Measurements from ENCODE around the gene STK10. TPM values are rescaled to one million over a fixed set of nuclear protein-coding genes. Genes with fewer than 3 reads are reported as not detected.
"Not testable (repeated sequence)": the region's sequence is repeated elsewhere in the genome, so short reads cannot be mapped to it uniquely, and the experiment has no call there.

Gene STK10
- total RNA-seq, 1 experiment from 2014 or later: 14.5 TPM

DNA sequence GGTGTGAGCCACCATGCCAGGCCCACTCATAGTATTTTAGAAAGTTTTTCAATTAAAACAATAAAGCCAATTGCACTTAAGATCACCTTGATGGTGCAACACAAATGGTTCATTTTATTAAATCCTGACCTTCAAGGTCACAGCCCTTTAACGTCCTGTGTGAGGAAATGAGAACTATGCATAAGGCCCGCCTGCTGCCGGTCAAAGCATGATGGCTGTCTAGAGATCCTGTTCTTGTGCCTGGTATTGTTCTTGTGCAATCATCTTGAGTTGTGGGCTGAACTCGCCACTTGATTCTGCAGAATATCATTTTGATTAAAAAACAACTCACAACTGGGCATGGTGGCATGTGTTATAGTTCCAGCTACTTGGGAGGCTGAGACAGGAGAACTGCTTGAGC, 137.9 kb downstream of the STK10 start:
- H3K36me3 ChIP-seq: peaks cover 6% of the 10 kb centered on the region
- no peak overlapping the region for H3K27ac ChIP-seq
- no peak overlapping the region for H3K4me3 ChIP-seq
- H3K27me3 ChIP-seq: no peaks in the 10 kb centered on the region
- H3K4me1 ChIP-seq: no peaks in the 10 kb centered on the region
- no peak for DNase-seq
- 0 out of 2 replicates have a peak, but pooled peaks cover 3% of the 10 kb centered on the region for H3K9me3 ChIP-seq (replicated peaks)

- peaks cover 6% of the 10 kb centered on the region for H3K36me3 ChIP-seq
- H3K27ac ChIP-seq: no peak overlapping the region
- no peaks in the 10 kb centered on the region for H3K4me1 ChIP-seq
- H3K9me3 ChIP-seq (replicated peaks): 0 out of 2 replicates have a peak, but pooled peaks cover 3% of the 10 kb centered on the region
- no peaks in the 10 kb centered on the region for H3K27me3 ChIP-seq
- H3K4me3 ChIP-seq: no peak overlapping the region
- no peak for DNase-seq
Measured at GRCh38 chr5:172049226-172049796, 138.7 kb downstream of the STK10 start.

- H3K4me3 ChIP-seq: no peak overlapping the region
- no peak for DNase-seq
- H3K27me3 ChIP-seq: no peaks in the 10 kb centered on the region
- H3K4me1 ChIP-seq: no peaks in the 10 kb centered on the region
- H3K9me3 ChIP-seq (replicated peaks): 0 out of 2 replicates have a peak, but pooled peaks cover 3% of the 10 kb centered on the region
- peaks cover 6% of the 10 kb centered on the region for H3K36me3 ChIP-seq
- H3K27ac ChIP-seq: no peak overlapping the region
Measured at GRCh38 chr5:172048539-172049101, 139.4 kb downstream of the STK10 start.

- Histone ChIP-seq H3K4me3 (no peak overlapping the region), H3K9me3 (replicated peaks) (0 out of 2 replicates have a peak, but pooled peaks cover 3% of the 10 kb centered on the region), H3K36me3 (peaks cover 6% of the 10 kb centered on the region), H3K27ac (no peak overlapping the region), H3K27me3 (no peaks in the 10 kb centered on the region), H3K4me1 (no peaks in the 10 kb centered on the region)
- no peak for DNase-seq
Measured at GRCh38 chr5:172048170-172048422, 139.9 kb downstream of the STK10 start.

DNA sequence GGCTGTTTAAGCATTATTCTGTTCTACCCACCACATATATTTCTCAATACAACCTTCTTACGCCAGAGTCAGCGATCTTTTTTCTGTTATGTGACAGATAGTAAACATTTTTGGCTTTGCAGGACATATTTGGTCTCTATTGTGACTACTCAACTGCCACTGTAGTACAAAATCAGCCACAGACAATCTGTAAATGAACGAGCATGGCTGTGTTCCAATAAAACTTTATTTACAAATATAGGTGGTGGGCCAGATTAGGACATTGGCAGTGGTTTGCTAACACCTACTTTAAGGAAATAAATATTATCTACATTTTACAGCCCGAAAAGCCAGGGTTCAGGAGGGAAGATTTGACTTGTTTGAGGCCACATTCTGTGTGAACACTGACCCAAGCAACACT, 141.4 kb downstream of the STK10 start:
- Histone ChIP-seq H3K4me1 (no peaks in the 10 kb centered on the region), H3K4me3 (no peak overlapping the region), H3K27me3 (no peaks in the 10 kb centered on the region), H3K9me3 (replicated peaks) (0 out of 2 replicates have a peak, but pooled peaks cover 3% of the 10 kb centered on the region), H3K27ac (no peak overlapping the region), H3K36me3 (peaks cover 6% of the 10 kb centered on the region)
- DNase-seq: no peak

DNA sequence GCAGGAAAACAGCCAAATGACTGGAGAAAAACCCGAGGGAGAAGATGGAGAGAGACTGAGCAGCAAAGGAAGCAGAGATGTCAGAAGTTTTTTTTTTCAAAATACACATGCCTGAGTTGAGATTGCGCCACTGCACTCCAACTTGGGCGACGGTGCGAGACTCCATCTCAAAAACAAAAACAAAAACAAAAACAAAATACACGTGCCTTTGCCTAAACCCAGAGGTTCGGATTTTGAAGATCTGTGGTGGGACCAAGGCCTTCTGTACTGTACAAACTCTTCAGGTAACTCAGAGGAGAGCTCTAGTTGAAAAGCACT, 142.8 kb downstream of the STK10 start:
- H3K9me3 ChIP-seq (replicated peaks): 0 out of 2 replicates have a peak, but pooled peaks cover 3% of the 10 kb centered on the region
- H3K27me3 ChIP-seq: no peaks in the 10 kb centered on the region
- H3K4me1 ChIP-seq: no peaks in the 10 kb centered on the region
- H3K4me3 ChIP-seq: no peak overlapping the region
- peaks cover 6% of the 10 kb centered on the region for H3K36me3 ChIP-seq
- H3K27ac ChIP-seq: no peak overlapping the region
- DNase-seq: no peak

- H3K27me3 ChIP-seq: no peaks in the 10 kb centered on the region
- H3K4me3 ChIP-seq: no peak overlapping the region
- H3K4me1 ChIP-seq: no peaks in the 10 kb centered on the region
- peak; percentile 54 to 63 for DNase-seq
- 0 out of 2 replicates have a peak, but pooled peaks cover 3% of the 10 kb centered on the region for H3K9me3 ChIP-seq (replicated peaks)
- peaks cover under 1% of the 10 kb centered on the region; the same call in 1 of the 2 replicates for H3K36me3 ChIP-seq
- no peak overlapping the region for H3K27ac ChIP-seq
Measured at GRCh38 chr5:172044631-172045314, 143.3 kb downstream of the STK10 start.

DNA sequence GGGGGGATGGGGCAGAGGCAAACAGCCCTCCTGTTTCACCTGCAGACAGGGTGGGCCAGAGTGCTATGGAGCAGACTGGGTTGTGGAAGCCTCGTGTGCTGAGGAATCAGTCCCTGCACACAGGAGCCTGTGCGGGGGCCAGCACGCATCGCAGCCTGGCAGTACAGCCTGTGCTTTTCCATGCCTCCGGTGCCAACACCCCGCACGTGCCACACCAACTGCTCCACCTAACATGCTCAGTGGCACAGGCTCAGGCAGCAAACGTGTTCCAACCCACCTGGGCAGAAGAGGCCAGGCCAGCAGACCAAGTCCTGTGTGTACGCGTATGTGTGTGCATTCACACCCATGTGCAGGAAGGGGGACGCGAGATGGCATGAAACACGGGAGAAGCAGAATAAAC, 144.2 kb downstream of the STK10 start:
- H3K9me3 ChIP-seq (replicated peaks): 0 out of 2 replicates have a peak, but pooled peaks cover 3% of the 10 kb centered on the region
- no peaks in the 10 kb centered on the region for H3K27me3 ChIP-seq
- no peaks in the 10 kb centered on the region for H3K36me3 ChIP-seq
- no peaks in the 10 kb centered on the region for H3K4me1 ChIP-seq
- no peak overlapping the region for H3K27ac ChIP-seq
- DNase-seq: no peak
- no peak overlapping the region for H3K4me3 ChIP-seq

- H3K27me3 ChIP-seq: no peaks in the 10 kb centered on the region
- H3K4me3 ChIP-seq: no peak overlapping the region
- H3K4me1 ChIP-seq: no peaks in the 10 kb centered on the region
- H3K27ac ChIP-seq: no peak overlapping the region
- 0 out of 2 replicates have a peak, but pooled peaks cover 3% of the 10 kb centered on the region for H3K9me3 ChIP-seq (replicated peaks)
- no peak for DNase-seq
- H3K36me3 ChIP-seq: no peaks in the 10 kb centered on the region
Measured at GRCh38 chr5:172042183-172042582, 145.8 kb downstream of the STK10 start.

GRCh38 chr5:172038167-172038566, 149.9 kb downstream of the STK10 start:
- Histone ChIP-seq H3K36me3 (no peaks in the 10 kb centered on the region), H3K27ac (no peak overlapping the region), H3K27me3 (no peaks in the 10 kb centered on the region), H3K4me3 (no peak overlapping the region), H3K4me1 (no peaks in the 10 kb centered on the region), H3K9me3 (replicated peaks) (no peaks in the 10 kb centered on the region)
- DNase-seq: no peak

GRCh38 chr5:172035049-172035448, 153.0 kb downstream of the STK10 start:
- Histone ChIP-seq H3K27ac (no peak overlapping the region), H3K9me3 (replicated peaks) (no peaks in the 10 kb centered on the region), H3K36me3 (no peaks in the 10 kb centered on the region), H3K4me3 (no peak overlapping the region), H3K27me3 (no peaks in the 10 kb centered on the region), H3K4me1 (no peaks in the 10 kb centered on the region)
- DNase-seq: no peak

GRCh38 chr5:172031894-172032461, 156.0 kb downstream of the STK10 start:
- Histone ChIP-seq H3K27me3 (no peaks in the 10 kb centered on the region), H3K4me3 (no peak overlapping the region), H3K4me1 (0 out of 2 replicates have a peak, but pooled peaks cover 5% of the 10 kb centered on the region), H3K27ac (no peak overlapping the region), H3K9me3 (replicated peaks) (peaks cover 3% of the 10 kb centered on the region; the same call in 1 of the 2 replicates), H3K36me3 (no peaks in the 10 kb centered on the region)
- DNase-seq: no peak

DNA sequence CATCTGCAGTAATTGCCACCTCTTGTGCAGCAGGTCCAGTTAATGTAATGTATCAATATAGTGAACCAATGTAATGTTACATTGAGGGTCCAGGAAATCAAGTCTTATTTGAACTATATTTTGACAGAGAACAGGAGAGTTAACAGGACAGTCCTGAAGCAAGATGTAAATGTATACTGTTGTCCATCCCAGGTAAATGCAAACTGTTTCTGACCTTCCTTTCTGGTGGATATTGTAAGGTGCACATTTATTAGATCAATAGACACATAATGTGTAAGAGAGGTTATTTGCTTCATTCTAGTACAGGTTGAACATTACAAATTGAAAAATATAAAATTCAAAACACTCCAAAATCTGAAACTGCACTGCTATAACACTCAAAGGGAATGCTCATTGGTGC, 158.1 kb downstream of the STK10 start:
- H3K9me3 ChIP-seq (replicated peaks): peaks cover 3% of the 10 kb centered on the region; the same call in 1 of the 2 replicates
- no peak for DNase-seq
- H3K4me1 ChIP-seq: peaks cover 5% of the 10 kb centered on the region; the same call in 1 of the 2 replicates
- no peak overlapping the region for H3K4me3 ChIP-seq
- H3K36me3 ChIP-seq: no peaks in the 10 kb centered on the region
- no peak overlapping the region for H3K27ac ChIP-seq
- no peaks in the 10 kb centered on the region for H3K27me3 ChIP-seq

- Histone ChIP-seq H3K4me1 (peaks cover 5% of the 10 kb centered on the region; the same call in 1 of the 2 replicates), H3K4me3 (no peak overlapping the region), H3K27ac (no peak overlapping the region), H3K36me3 (no peaks in the 10 kb centered on the region), H3K9me3 (replicated peaks) (peaks cover 3% of the 10 kb centered on the region; the same call in 1 of the 2 replicates), H3K27me3 (no peaks in the 10 kb centered on the region)
- DNase-seq: no peak
Measured at GRCh38 chr5:172028167-172028566, 159.9 kb downstream of the STK10 start.

DNA sequence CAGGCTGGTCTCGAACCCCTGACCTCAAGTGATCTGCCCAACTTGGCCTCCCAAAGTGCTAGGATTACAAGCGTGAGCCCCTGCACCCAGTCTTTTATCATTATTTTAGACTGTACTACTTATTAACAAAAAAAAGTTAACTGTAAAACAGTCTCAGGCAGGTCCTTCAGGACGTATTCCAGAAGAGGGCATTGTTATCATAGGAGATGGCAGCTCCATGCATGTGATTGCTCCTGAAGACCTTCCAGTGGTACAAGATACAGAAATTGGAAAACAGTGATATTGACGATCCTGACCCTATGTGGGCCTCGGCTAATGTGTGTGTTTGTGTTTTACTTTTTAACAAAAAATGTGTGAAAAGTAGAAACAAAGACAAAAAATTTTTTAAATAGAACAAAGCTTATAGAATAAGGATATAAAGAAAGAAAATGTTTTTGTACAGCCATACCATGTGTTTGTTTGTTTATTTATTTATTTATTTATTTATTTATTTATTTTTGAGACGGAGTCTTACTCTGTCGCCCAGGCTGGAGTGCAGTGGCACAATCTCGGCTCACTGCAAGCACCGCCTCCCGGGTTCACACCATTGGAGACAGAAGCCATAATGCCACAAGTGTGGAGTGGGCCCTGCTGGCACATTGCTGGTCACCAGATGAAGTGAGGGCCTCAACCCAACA, 167.8 kb downstream of the STK10 start:
- H3K4me3 ChIP-seq; H3K36me3 ChIP-seq; H3K9me3 ChIP-seq (replicated peaks); DNase-seq; H3K27ac ChIP-seq; H3K27me3 ChIP-seq; H3K4me1 ChIP-seq: not testable (repeated sequence)

Measured in SJCRH30 (cell line).